ENCODE results near the gene FAM174C. TPM values are rescaled to one million over a fixed set of nuclear protein-coding genes. Genes with fewer than 3 reads are reported as not detected.

Gene FAM174C
- polyA plus RNA-seq, 3 donors = 32.8 to 56.2 (median 40.0) TPM

DNA sequence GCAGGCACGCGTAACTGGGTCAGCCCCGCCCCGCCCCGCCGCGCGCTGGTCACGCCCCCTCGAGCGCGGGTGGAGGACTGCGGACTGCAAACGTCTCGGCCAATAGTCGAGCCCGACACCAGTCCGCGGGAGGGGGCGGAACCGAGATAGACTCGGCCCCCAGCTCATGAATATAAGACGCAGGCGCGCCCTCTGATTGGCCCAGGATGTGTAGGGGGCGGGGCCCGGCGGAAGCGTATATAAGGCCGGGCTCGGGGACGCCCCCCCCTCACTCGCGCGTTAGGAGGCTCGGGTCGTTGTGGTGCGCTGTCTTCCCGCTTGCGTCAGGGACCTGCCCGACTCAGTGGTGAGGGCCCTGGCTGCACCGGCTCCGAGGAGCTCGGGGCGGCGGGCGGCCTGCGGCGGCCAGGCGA is 6.3 kb upstream of the FAM174C start, which contains the start of gene CIRBP:
CIRBP (plus strand) TSS at position 268 of the 413 bp plus-strand sequence. CDS start 1,602 bp downstream, outside the sequence.
- Mint-ChIP-seq H3K4me1 (peaks cover 72% of the 10 kb centered on the region), H3K4me3 (peak within 1 kb of the TSS; percentile 82 to 89), H3K27me3 (ENCODE audit: low read depth in 3 of 3) (peaks cover 6 to 14% (median 9%) of the 10 kb centered on the region in 3 donors), H3K27ac (peak within 1 kb of the TSS; percentile 84 to 94 (median 91)), H3K36me3 (peaks cover 34 to 40% of the 10 kb centered on the region in 2 donors), H3K9me3 (peaks cover 0 to 2% (median 0%) of the 10 kb centered on the region in 7 donors)
- Histone ChIP-seq H3K27me3 (ENCODE audit: control insufficient read depth in 2 of 2, insufficient read depth in 2 of 2, low read length in 2 of 2) (peaks cover 0 to 8% of the 10 kb centered on the region in 2 donors), H3K36me3 (replicated peaks in 1 of 2; ENCODE audit: control insufficient read depth in 1 of 2, insufficient read depth in 2 of 2, low read length in 2 of 2) (peaks cover 33 to 37% of the 10 kb centered on the region in 2 donors), H3K9me3 (replicated peaks in 1 of 2; ENCODE audit: control insufficient read depth in 1 of 2, insufficient read depth in 1 of 2, low read length in 2 of 2) (no peaks in the 10 kb centered on the region), H3K4me2 (replicated peaks; ENCODE audit: extremely low read depth, low read length, poor library complexity, severe bottlenecking) (peak within 1 kb of the TSS; percentile 100), H2AFZ (ENCODE audit: insufficient read depth, low read depth, low read length, poor library complexity, severe bottlenecking) (no peak within 1 kb of the TSS), H4K20me1 (ENCODE audit: insufficient read depth, low read length) (peaks cover 66% of the 10 kb centered on the region), H3K4me3 (replicated peaks in 1 of 3; ENCODE audit: low read depth in 2 of 3, low read length in 3 of 3) (peak within 1 kb of the TSS; percentile 76 to 98 (median 87)), H3K79me2 (ENCODE audit: insufficient read depth, low read length) (peaks cover 58% of the 10 kb centered on the region), H3K27ac (ENCODE audit: low read depth in 1 of 2, low read length in 2 of 2) (peak within 1 kb of the TSS; percentile 73 to 87), H3K4me1 (ENCODE audit: control insufficient read depth in 1 of 2, insufficient read depth in 2 of 2, low read length in 2 of 2) (peaks cover 76 to 88% of the 10 kb centered on the region in 2 donors), H3K9ac (ENCODE audit: insufficient read depth, low read length, poor library complexity, severe bottlenecking) (peak within 1 kb of the TSS; percentile 91)
- TF ChIP-seq, protein P1, sequence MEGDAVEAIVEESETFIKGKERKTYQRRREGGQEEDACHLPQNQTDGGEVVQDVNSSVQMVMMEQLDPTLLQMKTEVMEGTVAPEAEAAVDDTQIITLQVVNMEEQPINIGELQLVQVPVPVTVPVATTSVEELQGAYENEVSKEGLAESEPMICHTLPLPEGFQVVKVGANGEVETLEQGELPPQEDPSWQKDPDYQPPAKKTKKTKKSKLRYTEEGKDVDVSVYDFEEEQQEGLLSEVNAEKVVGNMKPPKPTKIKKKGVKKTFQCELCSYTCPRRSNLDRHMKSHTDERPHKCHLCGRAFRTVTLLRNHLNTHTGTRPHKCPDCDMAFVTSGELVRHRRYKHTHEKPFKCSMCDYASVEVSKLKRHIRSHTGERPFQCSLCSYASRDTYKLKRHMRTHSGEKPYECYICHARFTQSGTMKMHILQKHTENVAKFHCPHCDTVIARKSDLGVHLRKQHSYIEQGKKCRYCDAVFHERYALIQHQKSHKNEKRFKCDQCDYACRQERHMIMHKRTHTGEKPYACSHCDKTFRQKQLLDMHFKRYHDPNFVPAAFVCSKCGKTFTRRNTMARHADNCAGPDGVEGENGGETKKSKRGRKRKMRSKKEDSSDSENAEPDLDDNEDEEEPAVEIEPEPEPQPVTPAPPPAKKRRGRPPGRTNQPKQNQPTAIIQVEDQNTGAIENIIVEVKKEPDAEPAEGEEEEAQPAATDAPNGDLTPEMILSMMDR (IDR thresholded peaks at IDR 0.05) = no peak
- peak; percentile 99 to 100 (median 99) for DNase-seq
- under 1% methylated on average over 47 of the region's 50 CpGs for WGBS (ENCODE audit: insufficient coverage)
- intact Hi-C loops (cut with micrococcal nuclease) = loop anchor here in 1 of 2 donors (5.0 kb wide), 1 partner anchor 167 kb away; the partner anchor contains the start of gene GPX4

DNA sequence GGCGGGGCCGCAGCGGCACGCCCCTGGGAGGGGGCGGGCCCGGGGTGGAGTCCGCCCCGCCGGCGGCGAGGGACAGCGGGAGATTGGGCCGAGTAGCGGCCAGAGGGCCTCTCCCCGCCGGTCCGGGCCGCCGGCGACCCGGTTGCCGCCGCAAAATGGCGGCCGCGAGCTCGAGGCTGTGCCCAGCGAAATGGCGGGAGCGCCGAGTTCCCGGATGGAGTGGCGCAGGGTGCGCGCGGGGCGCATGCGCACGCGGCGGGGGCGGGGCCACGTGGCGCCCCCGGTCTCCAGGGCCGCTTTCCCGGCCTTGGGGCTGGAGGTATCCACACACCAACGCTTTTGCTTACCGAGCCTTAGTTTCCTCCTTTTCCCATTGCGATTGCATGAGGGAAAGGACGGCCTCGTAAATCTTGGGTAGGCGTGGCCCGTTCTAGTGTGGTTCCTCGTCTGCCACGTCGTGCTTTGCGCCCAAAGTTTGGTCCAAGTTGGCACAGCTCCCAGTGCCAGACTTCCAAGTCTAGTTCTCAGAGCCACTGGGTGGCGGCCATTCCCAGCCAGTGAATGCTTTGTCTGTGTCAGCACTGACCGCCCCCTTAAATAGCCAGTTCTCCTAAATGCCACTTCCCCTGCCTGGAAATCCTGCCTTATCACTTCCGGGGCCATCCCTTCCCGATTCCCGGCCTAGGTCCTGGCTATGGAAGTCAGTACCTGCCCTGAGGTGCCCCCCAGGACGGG is 5.7 kb upstream of the FAM174C start:
- intact Hi-C loops (cut with micrococcal nuclease) = loop anchor here in 1 of 2 donors (5.0 kb wide), 1 partner anchor 167 kb away; the partner anchor contains the start of gene GPX4
- peaks cover 72% of the 10 kb centered on the region for H4K20me1 ChIP-seq (ENCODE audit: insufficient read depth, low read length)
- H3K9me3 Mint-ChIP-seq = peaks cover 0 to 2% (median 0%) of the 10 kb centered on the region in 7 donors
- peaks cover 64% of the 10 kb centered on the region for H3K79me2 ChIP-seq (ENCODE audit: insufficient read depth, low read length)
- peak; percentile 75 to 85 (median 79) for DNase-seq
- peak overlapping the region; percentile 82 to 89 for H3K4me3 Mint-ChIP-seq
- peak overlapping the region; percentile 91 for H3K9ac ChIP-seq (ENCODE audit: insufficient read depth, low read length, poor library complexity, severe bottlenecking)
- H2AFZ ChIP-seq (ENCODE audit: insufficient read depth, low read depth, low read length, poor library complexity, severe bottlenecking) = no peak overlapping the region
- H3K4me2 ChIP-seq (replicated peaks; ENCODE audit: extremely low read depth, low read length, poor library complexity, severe bottlenecking) = peak overlapping the region; percentile 100
- H3K27ac ChIP-seq (ENCODE audit: low read depth in 1 of 2, low read length in 2 of 2) = peak overlapping the region; percentile 73 to 87
- WGBS (ENCODE audit: insufficient coverage) = under 1% methylated on average over 61 of the region's 64 CpGs
- peaks cover 75% of the 10 kb centered on the region for H3K4me1 Mint-ChIP-seq
- no peaks in the 10 kb centered on the region for H3K9me3 ChIP-seq (replicated peaks in 1 of 2; ENCODE audit: control insufficient read depth in 1 of 2, insufficient read depth in 1 of 2, low read length in 2 of 2)
- peaks cover 5 to 12% (median 9%) of the 10 kb centered on the region in 3 donors for H3K27me3 Mint-ChIP-seq (ENCODE audit: low read depth in 3 of 3)
- H3K4me3 ChIP-seq (replicated peaks in 1 of 3; ENCODE audit: low read depth in 2 of 3, low read length in 3 of 3) = peak overlapping the region; percentile 76 to 98 (median 87)
- TF ChIP-seq, protein P1 (IDR thresholded peaks at IDR 0.05) = no peak
- H3K27me3 ChIP-seq (ENCODE audit: control insufficient read depth in 2 of 2, insufficient read depth in 2 of 2, low read length in 2 of 2) = peaks cover 0 to 8% of the 10 kb centered on the region in 2 donors
- H3K36me3 Mint-ChIP-seq = peaks cover 36 to 44% of the 10 kb centered on the region in 2 donors
- H3K27ac Mint-ChIP-seq = peak overlapping the region; percentile 82 to 94 (median 87)
- H3K4me1 ChIP-seq (ENCODE audit: control insufficient read depth in 1 of 2, insufficient read depth in 2 of 2, low read length in 2 of 2) = peaks cover 82 to 93% of the 10 kb centered on the region in 2 donors
- H3K36me3 ChIP-seq (replicated peaks in 1 of 2; ENCODE audit: control insufficient read depth in 1 of 2, insufficient read depth in 2 of 2, low read length in 2 of 2) = peaks cover 39 to 43% of the 10 kb centered on the region in 2 donors

Measured in CD14-positive monocyte (primary cell).